PC-9 (cell line): ENCODE data around the gene C2orf78. TPM values are rescaled to one million over a fixed set of nuclear protein-coding genes. Genes with fewer than 3 reads are reported as not detected.

Experiments used
- BruUV-seq: library from RNA; stranded (reverse); fragments of 400-500 nt; replicated peaks from 2 replicates; lab custom pipeline; 2021; lab: Mats Ljungman, UMichigan
- CTCF ChIA-PET: fragments of 300-600 bp; sonication (Branson Sonifier 250); formaldehyde crosslinking; loops from one replicate; lab custom pipeline; 2022; ENCODE audit warnings: antibody characterized with exemption; lab: Charles Lee
- POLR2A ChIA-PET: fragments of 300-600 bp; sonication (Branson Sonifier 250); formaldehyde crosslinking; loops from one replicate; lab custom pipeline; 2022; ENCODE audit warnings: antibody characterized with exemption; ENCODE audit not compliant: unreplicated experiment; lab: Charles Lee
- DNase-seq, 2 experiments: peaks; one replicate each; pipeline versions ENCODE4 v3.0.0 to v3.0.0-alpha.2; 2015 to 2022; ENCODE audit warnings: mixed read lengths in 1 of 2
- H2AFZ ChIP-seq: fragments of 200-600 bp; sonication (generic); 2 replicates; pipeline ENCODE4 v1.8.1; 2017; ENCODE audit warnings: antibody characterized with exemption
- H3F3A ChIP-seq: fragments of 200-600 bp; sonication (generic); 2 replicates; pipeline ENCODE4 v1.8.1; 2017; ENCODE audit warnings: antibody characterized with exemption, mild to moderate bottlenecking, low read depth; ENCODE audit not compliant: insufficient read depth
- H3K27ac ChIP-seq: fragments of 200-600 bp; sonication (generic); 2 replicates; pipeline ENCODE4 v1.6.1; 2016; ENCODE audit warnings: mixed run types
- H3K27me3 ChIP-seq: fragments of 200-600 bp; sonication (generic); 2 replicates; pipeline ENCODE4 v1.6.1; 2016; ENCODE audit warnings: low read depth, mixed run types; ENCODE audit not compliant: insufficient read depth
- H3K36me3 ChIP-seq: fragments of 200-600 bp; sonication (generic); 2 replicates; pipeline ENCODE4 v1.6.1; 2016; ENCODE audit warnings: low read depth, mixed run types
- H3K4me1 ChIP-seq: fragments of 200-600 bp; sonication (generic); replicated peaks from 2 replicates; pipeline ENCODE4 v1.6.1; 2016; ENCODE audit warnings: mixed run types; ENCODE audit not compliant: insufficient read depth
- H3K4me2 ChIP-seq: fragments of 200-600 bp; sonication (generic); 2 replicates; pipeline ENCODE4 v1.6.1; 2017; ENCODE audit warnings: mixed run types
- H3K4me3 ChIP-seq: fragments of 200-600 bp; sonication (generic); 2 replicates; pipeline ENCODE4 v1.6.1; 2016; ENCODE audit warnings: mixed run types
- H3K79me2 ChIP-seq: fragments of 200-600 bp; sonication (generic); 2 replicates; pipeline ENCODE4 v1.6.1; 2017; ENCODE audit warnings: low read depth, mixed run types
- H3K9me2 ChIP-seq: fragments of 200-600 bp; sonication (generic); 2 replicates; pipeline ENCODE4 v1.8.1; 2017; ENCODE audit warnings: mild to moderate bottlenecking; ENCODE audit not compliant: insufficient read depth
- H3K9me3 ChIP-seq: fragments of 200-600 bp; sonication (generic); 2 replicates; pipeline ENCODE4 v1.8.1; 2016; ENCODE audit warnings: low read depth; ENCODE audit not compliant: insufficient read depth
- H4K20me1 ChIP-seq: fragments of 200-600 bp; sonication (generic); 2 replicates; pipeline ENCODE4 v1.8.1; 2017; ENCODE audit not compliant: insufficient read depth
- EZH2 ChIP-seq: fragments of 200-600 bp; sonication (generic); IDR thresholded peaks from 2 replicates; pipeline ENCODE4 v1.8.0; 2017; ENCODE audit warnings: antibody characterized with exemption, low read depth
- intact Hi-C: fragments of 100-400 bp; cut with micrococcal nuclease; formaldehyde crosslinking; loops from one replicate; pipeline ENCODE4 v1.10.0; 2022; ENCODE audit not compliant: unreplicated experiment
- total RNA-seq: library from RNA; stranded (reverse); gene quantifications from 2 replicates; pipeline ENCODE4 v1.2.3, GENCODE V29; 2021
- TF ChIP-seq, protein P1 (sequence below): fragments of 200-600 bp; sonication (generic); conservative IDR thresholded peaks from 2 replicates; pipeline ENCODE4 v1.6.1; 2017; ENCODE audit warnings: mixed run types, antibody characterized with exemption, mild to moderate bottlenecking, moderate library complexity

Gene C2orf78
- total RNA-seq, 1 experiment from 2014 or later: not detected

DNA sequence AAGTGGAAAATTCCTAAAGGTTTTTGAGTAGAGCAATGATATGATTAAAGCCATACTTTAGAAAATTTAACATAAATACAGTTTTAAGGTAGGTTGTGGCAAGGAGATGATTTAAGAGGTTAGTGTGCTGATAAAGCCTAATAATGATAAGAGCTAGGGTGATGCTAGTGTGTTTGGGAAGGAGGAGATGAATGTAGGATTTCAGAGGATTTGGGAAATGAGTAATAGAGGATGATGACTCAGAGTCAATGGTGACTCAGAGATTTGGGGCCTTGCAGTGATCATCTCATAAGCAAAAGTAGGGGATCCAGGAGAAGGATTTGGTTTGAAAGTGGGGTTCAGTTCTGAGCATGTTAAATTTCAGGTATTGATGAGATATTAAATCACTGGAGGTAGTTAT is 68.0 kb downstream of the C2orf78 start:
- peak in 1 of 2 experiments; percentile 52 for DNase-seq
- Histone ChIP-seq H2AFZ (no peak overlapping the region), H3K9me2 (no peaks in the 10 kb centered on the region), H4K20me1 (no peaks in the 10 kb centered on the region), H3K36me3 (peaks cover 32% of the 10 kb centered on the region), H3K4me2 (no peak overlapping the region), H3K27ac (peak overlapping the region; percentile 13; the same call in 1 of the 2 replicates), H3K4me3 (no peak overlapping the region), H3K27me3 (no peaks in the 10 kb centered on the region), H3F3A (peaks cover 15% of the 10 kb centered on the region), H3K9me3 (no peaks in the 10 kb centered on the region), H3K79me2 (no peaks in the 10 kb centered on the region), H3K4me1 (peaks cover 9% of the 10 kb centered on the region)
- ChIA-PET POLR2A (no interaction called here), CTCF (interaction anchor here (0.7 kb wide), 1 partner anchor 158 kb away, joined by 10 read pairs; no protein-coding TSS in a partner anchor)
- intact Hi-C loops: no loop called here
- BruUV-seq: no TSS peak
- TF ChIP-seq, protein P1, sequence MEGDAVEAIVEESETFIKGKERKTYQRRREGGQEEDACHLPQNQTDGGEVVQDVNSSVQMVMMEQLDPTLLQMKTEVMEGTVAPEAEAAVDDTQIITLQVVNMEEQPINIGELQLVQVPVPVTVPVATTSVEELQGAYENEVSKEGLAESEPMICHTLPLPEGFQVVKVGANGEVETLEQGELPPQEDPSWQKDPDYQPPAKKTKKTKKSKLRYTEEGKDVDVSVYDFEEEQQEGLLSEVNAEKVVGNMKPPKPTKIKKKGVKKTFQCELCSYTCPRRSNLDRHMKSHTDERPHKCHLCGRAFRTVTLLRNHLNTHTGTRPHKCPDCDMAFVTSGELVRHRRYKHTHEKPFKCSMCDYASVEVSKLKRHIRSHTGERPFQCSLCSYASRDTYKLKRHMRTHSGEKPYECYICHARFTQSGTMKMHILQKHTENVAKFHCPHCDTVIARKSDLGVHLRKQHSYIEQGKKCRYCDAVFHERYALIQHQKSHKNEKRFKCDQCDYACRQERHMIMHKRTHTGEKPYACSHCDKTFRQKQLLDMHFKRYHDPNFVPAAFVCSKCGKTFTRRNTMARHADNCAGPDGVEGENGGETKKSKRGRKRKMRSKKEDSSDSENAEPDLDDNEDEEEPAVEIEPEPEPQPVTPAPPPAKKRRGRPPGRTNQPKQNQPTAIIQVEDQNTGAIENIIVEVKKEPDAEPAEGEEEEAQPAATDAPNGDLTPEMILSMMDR: no peak
- TF ChIP-seq EZH2: no peak

DNA sequence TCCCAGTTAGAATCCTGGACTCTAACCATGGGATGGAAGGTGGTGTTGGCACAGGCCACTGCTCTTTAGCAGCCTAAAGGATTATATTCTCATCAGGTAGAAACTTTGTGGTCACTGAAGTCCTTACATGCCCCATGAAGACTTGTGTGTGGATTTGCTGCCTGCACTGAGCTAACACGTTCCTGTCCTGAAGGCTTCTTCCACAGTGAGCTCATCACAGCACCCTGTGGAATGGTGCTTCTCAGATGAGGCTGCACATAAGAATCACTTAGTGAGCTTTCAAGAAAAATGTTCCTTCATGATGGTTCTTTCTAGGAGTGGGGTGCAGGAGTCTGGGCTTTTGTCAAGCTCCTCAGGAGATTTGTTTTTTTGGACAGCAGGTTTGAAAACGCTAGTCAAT is 71.5 kb downstream of the C2orf78 start:
- no peak overlapping the region for H3K4me3 ChIP-seq
- H3K4me2 ChIP-seq: no peak overlapping the region
- H3K9me2 ChIP-seq: no peaks in the 10 kb centered on the region
- peaks cover 27% of the 10 kb centered on the region for H3F3A ChIP-seq
- TF ChIP-seq EZH2: no peak
- TF ChIP-seq, protein P1: no peak
- H3K27me3 ChIP-seq: no peaks in the 10 kb centered on the region
- peaks cover 41% of the 10 kb centered on the region for H3K36me3 ChIP-seq
- H2AFZ ChIP-seq: no peak overlapping the region
- intact Hi-C loops: no loop called here
- no peaks in the 10 kb centered on the region for H4K20me1 ChIP-seq
- no peaks in the 10 kb centered on the region for H3K9me3 ChIP-seq
- no peak for DNase-seq
- ChIA-PET POLR2A (no interaction called here), CTCF (no interaction called here)
- no peak overlapping the region for H3K27ac ChIP-seq
- no peaks in the 10 kb centered on the region for H3K79me2 ChIP-seq
- no TSS peak for BruUV-seq
- peaks cover 19% of the 10 kb centered on the region for H3K4me1 ChIP-seq

DNA sequence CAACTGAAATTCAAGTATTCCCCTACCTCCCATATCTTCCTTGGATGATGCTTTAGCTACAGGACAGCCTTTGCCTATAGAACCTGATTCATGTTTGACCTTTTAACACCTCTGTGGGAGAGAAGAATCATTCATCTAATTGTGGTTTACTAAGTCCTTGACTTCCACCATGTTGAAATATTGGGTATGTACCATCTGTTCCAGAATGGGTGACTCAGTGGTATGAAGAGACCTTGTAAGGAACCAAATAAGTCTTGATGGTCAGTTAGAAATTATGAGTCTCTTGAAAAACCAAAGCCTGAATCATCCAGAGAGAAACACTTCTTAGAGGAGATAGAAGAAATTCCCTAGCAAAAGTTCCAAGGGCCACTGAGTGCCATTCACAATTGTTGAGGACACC is 72.2 kb downstream of the C2orf78 start:
- Histone ChIP-seq H3K27ac (no peak overlapping the region), H3K4me2 (no peak overlapping the region), H4K20me1 (no peaks in the 10 kb centered on the region), H3K36me3 (peaks cover 41% of the 10 kb centered on the region), H3K27me3 (no peaks in the 10 kb centered on the region), H3K4me1 (peaks cover 19% of the 10 kb centered on the region), H3K79me2 (no peaks in the 10 kb centered on the region), H3F3A (peaks cover 21% of the 10 kb centered on the region; the same call in 1 of the 2 replicates), H3K9me2 (no peaks in the 10 kb centered on the region), H2AFZ (no peak overlapping the region), H3K4me3 (no peak overlapping the region), H3K9me3 (no peaks in the 10 kb centered on the region)
- ChIA-PET CTCF (no interaction called here), POLR2A (no interaction called here)
- TF ChIP-seq, protein P1: no peak
- no peak for TF ChIP-seq EZH2
- BruUV-seq: no TSS peak
- intact Hi-C loops: no loop called here
- DNase-seq: no peak
